RWPE1 (cell line): Measurements from ENCODE around the gene QSOX1.
"Not testable (repeated sequence)": the region's sequence is repeated elsewhere in the genome, so short reads cannot be mapped to it uniquely, and the experiment has no call there.

Experiments
- CTCF ChIA-PET: fragments of 350-600 bp; sonication (Branson Sonifier 250); formaldehyde crosslinking; extraction: SDS; loops from one replicate; lab custom pipeline; 2021; lab: Yijun Ruan, JAX
- POLR2A ChIA-PET: fragments of 400-600 bp; formaldehyde crosslinking; extraction: SDS; loops from one replicate; lab custom pipeline; 2020; ENCODE audit warnings: antibody characterized with exemption; ENCODE audit not compliant: low non-redundant PET; lab: Yijun Ruan, JAX
- DNase-seq: peaks from one replicate; pipeline ENCODE4 v3.0.0; 2012; ENCODE audit warnings: low spot score
- H3K27ac ChIP-seq: fragments of 450-650 bp; 2 replicates; pipeline ENCODE4 v1.5.1; 2017
- CTCF ChIP-seq: fragments of 450-650 bp; conservative IDR thresholded peaks from 2 replicates; pipeline ENCODE4 v1.5.1; 2017; ENCODE audit warnings: low read depth, mild to moderate bottlenecking

QSOX1 gene

GRCh38 chr1:180117764-180118116 is 36.9 kb upstream of the QSOX1 start:
- no peak for TF ChIP-seq CTCF
- CTCF ChIA-PET, result no interaction called here
- H3K27ac ChIP-seq, result peak overlapping the region; percentile 75
- POLR2A ChIA-PET, result no interaction called here
- DNase-seq, result peak; percentile 69

- POLR2A ChIA-PET, result no interaction called here
- TF ChIP-seq CTCF, result no peak
- H3K27ac ChIP-seq, result no peak overlapping the region
- CTCF ChIA-PET, result interaction anchor here (0.6 kb wide), 1 partner anchor 150 kb away, joined by 3 read pairs; no protein-coding TSS in a partner anchor
- no peak for DNase-seq
Measured at GRCh38 chr1:180119837-180120236, 34.8 kb upstream of the QSOX1 start.

- H3K27ac ChIP-seq, result peak overlapping the region; percentile 53
- no peak for TF ChIP-seq CTCF
- peak; percentile 58 for DNase-seq
- ChIA-PET POLR2A (no interaction called here), CTCF (interaction anchor here (1.5 kb wide), 1 partner anchor 9 kb away, joined by 3 read pairs; no protein-coding TSS in a partner anchor)
Measured at GRCh38 chr1:180123463-180123936, 31.2 kb upstream of the QSOX1 start.

GRCh38 chr1:180130651-180131050 is 24.0 kb upstream of the QSOX1 start:
- DNase-seq, result no peak
- no peak overlapping the region for H3K27ac ChIP-seq
- CTCF ChIA-PET, result no interaction called here
- TF ChIP-seq CTCF, result no peak
- POLR2A ChIA-PET, result no interaction called here

- H3K27ac ChIP-seq, result no peak overlapping the region
- POLR2A ChIA-PET, result no interaction called here
- DNase-seq, result no peak
- CTCF ChIA-PET, result no interaction called here
- TF ChIP-seq CTCF, result no peak
Measured at GRCh38 chr1:180131510-180131909, 23.2 kb upstream of the QSOX1 start.

GRCh38 chr1:180133193-180133592 is 21.5 kb upstream of the QSOX1 start:
- ChIA-PET CTCF (interaction anchor here (0.6 to 1.0 kb wide), 3 partner anchors 11 to 36 kb away, joined by 3 read pairs; no protein-coding TSS in a partner anchor), POLR2A (no interaction called here)
- no peak for DNase-seq
- TF ChIP-seq CTCF, result no peak
- no peak overlapping the region for H3K27ac ChIP-seq

- CTCF ChIA-PET, result interaction anchor here (0.6 to 1.0 kb wide), 2 partner anchors 11 kb away, joined by 3 read pairs; no protein-coding TSS in a partner anchor
- H3K27ac ChIP-seq, DNase-seq, POLR2A ChIA-PET: not testable (repeated sequence)
Measured at GRCh38 chr1:180133688-180134087, 21.0 kb upstream of the QSOX1 start.
